HepG2 (cell line): ENCODE results near the gene XPO5. TPM values are rescaled to one million over a fixed set of nuclear protein-coding genes. Genes with fewer than 3 reads are reported as not detected.

Experiments used
- ATAC-seq: fragments of 200-7000 bp; cut with Tn5 transposase; 3 replicates; pipeline ENCODE4 v1.9.1; 2020; ENCODE audit warnings: mild to moderate bottlenecking, moderate library complexity
- BruUV-seq: library from RNA; stranded (reverse); fragments of 400-500 nt; replicated peaks from 2 replicates; lab custom pipeline; 2021; lab: Mats Ljungman, UMichigan
- CTCF ChIA-PET: fragments of 300-600 bp; formaldehyde crosslinking; extraction: SDS; loops from one replicate; lab custom pipeline; 2021; ENCODE audit warnings: low total read pairs, inconsistent platforms, low intra/inter-chr PET ratio; lab: Yijun Ruan, JAX
- POLR2A ChIA-PET: fragments of 350-600 bp; sonication (Branson Sonifier 250); formaldehyde crosslinking; loops from one replicate; lab custom pipeline; 2020; ENCODE audit warnings: antibody characterized with exemption, inconsistent platforms; lab: Yijun Ruan, JAX
- DNase-seq: peaks from one replicate; pipeline ENCODE4 v3.0.0-alpha.2; 2015; ENCODE audit warnings: low spot score
- FAIRE-seq: peaks from 3 replicates; lab custom pipeline; 2011; peaks lifted over from hg19 to GRCh38; lab: Jason Lieb, UNC
- H2AFZ ChIP-seq: one replicate; pipeline ENCODE4 v1.6.1; 2011; ENCODE audit warnings: low read length, inconsistent platforms
- H3K27ac ChIP-seq: fragments of 300-600 bp; 3 replicates; pipeline ENCODE4 v1.8.0; 2011; ENCODE audit warnings: mixed run types, mild to moderate bottlenecking, mixed read lengths, low read length, inconsistent platforms; ENCODE audit not compliant: insufficient read depth; ENCODE audit errors: extremely low read length
- H3K27me3 ChIP-seq, 2 experiments: fragments of 200-600 bp in 1 of 2; 2 replicates in 1 of 2; 3 replicates in 1 of 2; pipeline versions ENCODE4 v1.6.0 to v1.8.0; 2011; ENCODE audit warnings: low read length in 2 of 2, mild to moderate bottlenecking in 2 of 2, moderate library complexity in 2 of 2, inconsistent platforms in 1 of 2; ENCODE audit not compliant: insufficient read depth in 2 of 2, control insufficient read depth in 1 of 2
- H3K36me3 ChIP-seq, 2 experiments: fragments of 200-600 bp in 1 of 2; replicated peaks in 1 of 2; 2 replicates in 1 of 2; 3 replicates in 1 of 2; pipeline versions ENCODE4 v1.5.1 to v1.8.0; 2011; ENCODE audit warnings: low read length in 2 of 2, inconsistent platforms in 1 of 2; ENCODE audit not compliant: insufficient read depth in 2 of 2, control insufficient read depth in 1 of 2
- H3K4me1 ChIP-seq: 2 replicates; pipeline ENCODE4 v1.5.1; 2012; ENCODE audit warnings: low read length, inconsistent platforms; ENCODE audit not compliant: insufficient read depth
- H3K4me2 ChIP-seq: 2 replicates; pipeline ENCODE4 v1.6.0; 2011; ENCODE audit warnings: low read depth, low read length, inconsistent platforms
- H3K4me3 ChIP-seq, 3 experiments: fragments of 200-600 bp in 1 of 3; sonication (generic), shearing (Covaris generic) in 1 of 3; replicated peaks in 1 of 3; 2 replicates each; pipeline ENCODE4 v1.5.1; 2011 to 2016; ENCODE audit warnings: low read length in 3 of 3, inconsistent platforms in 2 of 3, low read depth in 2 of 3, mild to moderate bottlenecking in 2 of 3, control low read depth in 1 of 3, mixed read lengths in 1 of 3; ENCODE audit not compliant: insufficient read depth in 1 of 3
- H3K79me2 ChIP-seq: one replicate; pipeline ENCODE4 v1.6.1; 2011; ENCODE audit warnings: low read length, inconsistent platforms; ENCODE audit not compliant: insufficient read depth
- H3K9ac ChIP-seq: 2 replicates; pipeline ENCODE4 v1.6.0; 2011; ENCODE audit warnings: mild to moderate bottlenecking, low read depth, low read length, inconsistent platforms; ENCODE audit not compliant: insufficient read depth
- H3K9me3 ChIP-seq: 2 replicates; pipeline ENCODE4 v1.5.1; 2012; ENCODE audit warnings: mild to moderate bottlenecking, low read length
- H4K20me1 ChIP-seq: 2 replicates; pipeline ENCODE4 v1.6.0; 2011; ENCODE audit warnings: inconsistent platforms, mild to moderate bottlenecking, low read length, moderate library complexity; ENCODE audit not compliant: insufficient read depth
- MEIS1 ChIP-seq: sonication (generic); formaldehyde crosslinking; IDR thresholded peaks from 2 replicates; pipeline ENCODE4 v1.9.0; 2021; ENCODE audit warnings: mild to moderate bottlenecking, missing genetic modification reagents, moderate library complexity, borderline replicate concordance
- MZF1 ChIP-seq: sonication (generic); formaldehyde crosslinking; IDR thresholded peaks from 2 replicates; pipeline ENCODE4 v1.8.1; 2023; ENCODE audit warnings: mild to moderate bottlenecking, missing genetic modification reagents, borderline replicate concordance
- NFIC ChIP-seq: IDR thresholded peaks from 2 replicates; pipeline ENCODE4 v1.6.1; 2012; ENCODE audit warnings: mild to moderate bottlenecking, low read length, inconsistent platforms
- POLR2A ChIP-seq, 2 experiments: IDR thresholded peaks; 2 replicates each; pipeline ENCODE4 v1.6.1; 2011; ENCODE audit warnings: low read depth in 2 of 2, low read length in 2 of 2, mild to moderate bottlenecking in 1 of 2, moderate library complexity in 1 of 2; ENCODE audit not compliant: insufficient read depth in 1 of 2
- POLR2AphosphoS2 ChIP-seq: IDR thresholded peaks from 2 replicates; pipeline ENCODE4 v1.6.1; 2011; ENCODE audit warnings: low read depth, low read length, improper control_type of control experiment
- RBM22 ChIP-seq: fragments of 200-400 bp; formaldehyde crosslinking; optimal IDR thresholded peaks from 2 replicates; pipeline ENCODE3; 2017; ENCODE audit warnings: mild to moderate bottlenecking, low read length, moderate library complexity
- SMARCC2 ChIP-seq: fragments of 450-650 bp; IDR thresholded peaks from 2 replicates; pipeline ENCODE4 v1.6.1; 2017; ENCODE audit warnings: antibody characterized with exemption, mild to moderate bottlenecking
- ZBTB1 ChIP-seq: sonication (generic); formaldehyde crosslinking; IDR thresholded peaks from 2 replicates; pipeline ENCODE4 v1.4.0; 2020; ENCODE audit warnings: missing genetic modification reagents, borderline replicate concordance
- ZNF282 ChIP-seq: fragments of 450-650 bp; IDR thresholded peaks from 2 replicates; pipeline ENCODE4 v1.6.1; 2018; ENCODE audit not compliant: partially characterized antibody
- WGBS: methylation state at CpG from one replicate; pipeline ENCODE4 v1.1.6; 2017; ENCODE audit warnings: low lambda C conversion rate; 5-methylcytosine and 5-hydroxymethylcytosine counted together
- in situ Hi-C: cut with HindIII; loops from 2 replicates; pipeline ENCODE4 v1.10.0; 2017; ENCODE audit warnings: low pct_unique_long_range_greater_than_20kb; ENCODE audit not compliant: extremely low pct_ligation_motif_present
- intact Hi-C: fragments of 100-400 bp; cut with micrococcal nuclease; formaldehyde crosslinking; loops from one replicate; pipeline ENCODE4 v1.10.0; 2022; ENCODE audit not compliant: unreplicated experiment
- polyA plus RNA-seq, 8 experiments: library from polyadenylated mRNA; depleted of rRNA in 3 of 8; stranded (reverse) in 7 of 8; unstranded in 1 of 8; fragments of >200 nt; fragmentation: Illumina TruSeq in 4 of 8; extraction: Trizol in 4 of 8; gene quantifications; 2 replicates each; pipeline versions ENCODE4 v1.2.1 to v1.2.3, GENCODE V29; 2011 to 2016; ENCODE audit warnings: low read depth in 4 of 8, missing spikeins in 1 of 8, mixed read lengths in 1 of 8; ENCODE audit not compliant: insufficient read depth in 1 of 8
- total RNA-seq, 5 experiments: library from RNA; depleted of rRNA; stranded (reverse); fragments of >200 nt; fragmentation: Illumina TruSeq; extraction: Trizol; gene quantifications; 2 replicates each; pipeline ENCODE4 v1.2.3, GENCODE V29; 2016; ENCODE audit warnings: low read depth in 1 of 5
- TF ChIP-seq, protein P1 (sequence below): sonication (generic); formaldehyde crosslinking; IDR thresholded peaks from 2 replicates; pipeline ENCODE4 v1.5.0; 2020; ENCODE audit warnings: mild to moderate bottlenecking, missing genetic modification reagents

Gene XPO5
- total and polyA plus RNA-seq, 2 of the 13 experiments (the other 11 are each of a cell fraction or from before 2014, with no cell fraction given), result 52.2 to 68.0 TPM

DNA sequence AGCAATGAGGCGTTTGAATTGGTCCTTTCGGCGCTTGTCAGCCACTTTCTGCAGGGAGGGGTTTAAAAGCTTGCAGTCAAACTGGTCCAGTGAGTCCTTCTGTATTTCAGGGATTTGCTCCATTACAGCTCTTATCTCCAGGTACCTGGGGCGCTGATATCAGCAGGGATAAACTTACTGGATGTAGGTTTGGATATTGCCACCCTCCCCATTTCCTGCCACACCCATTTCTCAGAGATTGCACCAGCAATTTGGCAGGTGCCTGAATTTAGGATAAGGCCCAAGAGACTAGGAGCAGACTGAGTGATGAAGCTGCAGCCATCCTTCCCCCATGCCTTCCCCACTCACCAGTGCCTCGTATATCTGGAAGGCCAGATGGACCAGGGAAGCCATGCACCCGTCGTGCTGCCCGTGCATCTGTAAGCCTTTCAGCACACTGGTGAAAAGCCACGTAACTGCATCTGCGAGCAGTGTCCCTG, 51.3 kb downstream of the XPO5 start:
- Histone ChIP-seq H3K36me3 (peaks cover 62 to 95% of the 10 kb centered on the region in 2 experiments), H3K9ac (no peak overlapping the region), H3K27me3 (no peaks in the 10 kb centered on the region), H3K9me3 (no peaks in the 10 kb centered on the region), H3K79me2 (peaks cover 2% of the 10 kb centered on the region), H4K20me1 (no peaks in the 10 kb centered on the region), H3K4me2 (no peak overlapping the region), H3K4me3 (no peak overlapping the region), H3K27ac (no peak overlapping the region), H3K4me1 (no peaks in the 10 kb centered on the region), H2AFZ (no peak overlapping the region)
- ChIA-PET POLR2A (interaction anchor here (1.5 kb wide), 1 partner anchor 14 kb away, joined by 5 read pairs; the partner anchor contains the start of gene LRRC73), CTCF (no interaction called here)
- over 99% methylated on average over 10 of the region's 10 CpGs for WGBS
- no peak; the same call in 2 of the 3 replicates for ATAC-seq
- no peak for FAIRE-seq
- intact Hi-C loops, result no loop called here
- BruUV-seq, result no TSS peak
- in situ Hi-C loops, result no loop called here
- DNase-seq, result no peak
- TF ChIP-seq MEIS1 (CRISPR knock-in tag) (no peak), POLR2A (IDR thresholded peaks at IDR 0.05; ENCODE audit: insufficient read depth in 1 of 2, low read depth in 2 of 2, low read length in 2 of 2) (peak in 1 of 2 experiments; percentile 16; a peak in 1 of 4 replicates), NFIC (no peak), POLR2AphosphoS2 (no peak), RBM22 (peak; percentile 35), ZBTB1 (CRISPR knock-in tag) (no peak), MZF1 (CRISPR knock-in tag) (no peak), SMARCC2 (no peak), ZNF282 (no peak)
- TF ChIP-seq, protein P1, sequence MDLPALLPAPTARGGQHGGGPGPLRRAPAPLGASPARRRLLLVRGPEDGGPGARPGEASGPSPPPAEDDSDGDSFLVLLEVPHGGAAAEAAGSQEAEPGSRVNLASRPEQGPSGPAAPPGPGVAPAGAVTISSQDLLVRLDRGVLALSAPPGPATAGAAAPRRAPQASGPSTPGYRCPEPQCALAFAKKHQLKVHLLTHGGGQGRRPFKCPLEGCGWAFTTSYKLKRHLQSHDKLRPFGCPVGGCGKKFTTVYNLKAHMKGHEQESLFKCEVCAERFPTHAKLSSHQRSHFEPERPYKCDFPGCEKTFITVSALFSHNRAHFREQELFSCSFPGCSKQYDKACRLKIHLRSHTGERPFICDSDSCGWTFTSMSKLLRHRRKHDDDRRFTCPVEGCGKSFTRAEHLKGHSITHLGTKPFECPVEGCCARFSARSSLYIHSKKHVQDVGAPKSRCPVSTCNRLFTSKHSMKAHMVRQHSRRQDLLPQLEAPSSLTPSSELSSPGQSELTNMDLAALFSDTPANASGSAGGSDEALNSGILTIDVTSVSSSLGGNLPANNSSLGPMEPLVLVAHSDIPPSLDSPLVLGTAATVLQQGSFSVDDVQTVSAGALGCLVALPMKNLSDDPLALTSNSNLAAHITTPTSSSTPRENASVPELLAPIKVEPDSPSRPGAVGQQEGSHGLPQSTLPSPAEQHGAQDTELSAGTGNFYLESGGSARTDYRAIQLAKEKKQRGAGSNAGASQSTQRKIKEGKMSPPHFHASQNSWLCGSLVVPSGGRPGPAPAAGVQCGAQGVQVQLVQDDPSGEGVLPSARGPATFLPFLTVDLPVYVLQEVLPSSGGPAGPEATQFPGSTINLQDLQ (CRISPR knock-in tag), result no peak
